Right cardiac atrium (tissue), 5 donors: ENCODE measurements around the gene CAMTA1. TPM values are rescaled to one million over a fixed set of nuclear protein-coding genes. Genes with fewer than 3 reads are reported as not detected.

Experiments
- ATAC-seq, 2 donors: fragments of 200-7000 bp; cut with Tn5 transposase; one replicate each; pipeline versions ENCODE4 v1.8.0 to v1.9.1; 2020; ENCODE audit warnings: moderate library complexity in 2 of 2, mild to moderate bottlenecking in 1 of 2
- DNase-seq, 3 donors: peaks; one replicate each; pipeline ENCODE4 v3.0.0-alpha.2; 2020
- H3K27ac ChIP-seq: one replicate; pipeline ENCODE4 v1.5.1; 2013; ENCODE audit warnings: mild to moderate bottlenecking, low read length, control low read depth, moderate library complexity
- H3K27me3 ChIP-seq: one replicate; pipeline ENCODE4 v1.6.1; 2013; ENCODE audit not compliant: control insufficient read depth, insufficient read depth
- H3K4me1 ChIP-seq: one replicate; pipeline ENCODE4 v1.6.1; 2013; ENCODE audit warnings: low read length; ENCODE audit not compliant: control insufficient read depth, insufficient read depth
- H3K4me3 ChIP-seq: one replicate; pipeline ENCODE4 v1.5.1; 2013; ENCODE audit warnings: low read length, control low read depth
- H3K9me3 ChIP-seq: one replicate; pipeline ENCODE4 v1.6.1; 2013; ENCODE audit warnings: low read length; ENCODE audit not compliant: control insufficient read depth
- WGBS: extraction: QIAGEN DNeasy Blood & Tissue Kit; methylation state at CpG from one replicate; pipeline ENCODE4 v1.1.7; 2013; 5-methylcytosine and 5-hydroxymethylcytosine counted together
- intact Hi-C, 4 donors: fragments of 100-400 bp; cut with DNase I; formaldehyde crosslinking; loops; one replicate each; pipeline versions ENCODE4 v1.11.0 to v1.14.0; 2022 to 2023
- polyA plus RNA-seq: library from polyadenylated mRNA; stranded (reverse); fragments of 200-250 nt; gene quantifications from one replicate; pipeline ENCODE4 v1.2.3, GENCODE V29; 2013
- total RNA-seq, 4 donors: library from RNA; stranded (reverse); fragmentation: NEBNext Ultra II Directional; extraction: Animal tissue kit (Norgen Biotek cat#: 25700); gene quantifications; one replicate each; pipeline ENCODE4 v1.2.1, GENCODE V29; 2021
- donor health status: healthy with polysubstance abuse.
- donor health status: DM: no; HTN: yes; CAD: no.
- donor health status: DM: no; HTN: no; CAD: no.
- donor health status: DM: no; HTN: yes; CAD: no; lungs with severe emphysema.
- donor health status: DM: yes; HTN: yes; CAD: no.

The CAMTA1 gene
- total and polyA plus RNA-seq, 5 donors, result 155 to 334 (median 164) TPM

GRCh38 chr1:7520496-7520895 lies 735.2 kb downstream of the CAMTA1 start:
- no peaks in the 10 kb centered on the region for H3K9me3 ChIP-seq
- 90% methylated on average over 4 of the region's 4 CpGs for WGBS
- DNase-seq (no peak), ATAC-seq (no peak)
- intact Hi-C loops, result no loop called here
- no peak overlapping the region for H3K4me3 ChIP-seq
- H3K27me3 ChIP-seq, result no peaks in the 10 kb centered on the region
- no peak overlapping the region for H3K27ac ChIP-seq
- peaks cover 7% of the 10 kb centered on the region for H3K4me1 ChIP-seq

DNA sequence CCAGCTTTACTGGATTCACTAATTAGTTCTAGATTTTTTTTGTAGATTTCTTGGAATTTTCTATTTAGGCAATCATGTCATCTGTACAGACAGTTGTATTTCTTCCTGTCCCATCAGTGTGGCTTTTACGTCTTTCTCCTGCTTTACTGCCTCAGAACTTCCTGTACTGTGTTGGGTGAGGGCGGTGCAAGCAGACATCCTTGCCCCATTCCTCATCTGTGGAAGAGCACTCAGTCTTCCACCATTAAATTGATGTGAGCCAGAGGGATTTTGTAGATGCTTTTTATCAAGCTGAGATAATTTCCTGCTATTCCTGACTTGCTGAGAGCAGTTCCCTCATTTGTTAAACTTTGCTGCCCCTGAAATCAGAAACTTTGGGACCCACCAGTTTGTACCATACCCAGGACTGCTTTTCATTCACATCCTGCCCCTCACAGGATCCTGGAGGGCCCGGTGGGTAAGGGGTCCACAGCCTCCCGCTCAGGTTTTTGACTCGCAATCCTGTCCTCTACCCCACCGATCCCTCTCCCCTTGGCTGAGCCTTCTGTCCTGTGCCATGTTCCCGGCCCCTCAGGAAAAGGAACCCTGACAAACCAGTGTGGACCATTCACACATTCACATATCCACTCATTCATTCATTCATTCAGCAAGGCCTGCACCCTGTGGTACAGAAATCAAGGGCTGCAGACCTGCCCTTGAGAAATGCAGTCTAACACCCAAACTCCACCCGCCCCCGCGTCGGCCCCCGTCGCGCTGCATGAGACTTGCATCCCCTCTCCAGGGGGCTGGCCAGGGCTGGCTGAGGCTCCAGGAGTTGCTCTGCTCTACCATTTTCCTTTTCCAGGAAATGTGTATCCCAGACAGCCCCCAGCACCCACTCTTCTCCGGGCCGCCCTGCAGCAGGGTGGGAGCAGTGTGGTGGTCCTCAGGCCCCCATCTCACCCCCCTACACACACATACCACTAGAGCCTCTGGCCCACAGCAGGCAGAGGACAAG lies 739.4 kb downstream of the CAMTA1 start:
- H3K27me3 ChIP-seq, result no peaks in the 10 kb centered on the region
- ATAC-seq, result no peak
- H3K4me1 ChIP-seq, result no peaks in the 10 kb centered on the region
- H3K27ac ChIP-seq, result no peak overlapping the region
- H3K9me3 ChIP-seq, result no peaks in the 10 kb centered on the region
- DNase-seq, result peak in 1 of 3 donors; percentile 10
- H3K4me3 ChIP-seq, result no peak overlapping the region
- WGBS, result 82% methylated on average over 16 of the region's 16 CpGs
- intact Hi-C loops, result no loop called here

GRCh38 chr1:7525338-7526063 lies 740.2 kb downstream of the CAMTA1 start:
- Histone ChIP-seq H3K9me3 (no peaks in the 10 kb centered on the region), H3K4me1 (no peaks in the 10 kb centered on the region), H3K27ac (no peak overlapping the region), H3K4me3 (no peak overlapping the region), H3K27me3 (no peaks in the 10 kb centered on the region)
- WGBS, result 85% methylated on average over 12 of the region's 12 CpGs
- intact Hi-C loops, result no loop called here
- DNase-seq (peak in 1 of 3 donors; percentile 12), ATAC-seq (no peak)

- WGBS, result 90% methylated on average over 10 of the region's 10 CpGs
- ATAC-seq (no peak), DNase-seq (peak in 1 of 3 donors; percentile 13)
- H3K27ac ChIP-seq, result no peak overlapping the region
- intact Hi-C loops, result no loop called here
- H3K4me1 ChIP-seq, result no peaks in the 10 kb centered on the region
- no peak overlapping the region for H3K4me3 ChIP-seq
- no peaks in the 10 kb centered on the region for H3K27me3 ChIP-seq
- H3K9me3 ChIP-seq, result no peaks in the 10 kb centered on the region
Observed at GRCh38 chr1:7526196-7526866, 741.1 kb downstream of the CAMTA1 start.

- DNase-seq, result peak in 1 of 3 donors; percentile 16
- intact Hi-C loops, result no loop called here
- WGBS, result 87% methylated on average over 12 of the region's 12 CpGs
Observed at GRCh38 chr1:7526867-7527732, 741.8 kb downstream of the CAMTA1 start.

GRCh38 chr1:7527733-7528045 lies 742.4 kb downstream of the CAMTA1 start:
- Histone ChIP-seq H3K27me3 (no peaks in the 10 kb centered on the region), H3K9me3 (no peaks in the 10 kb centered on the region), H3K4me1 (no peaks in the 10 kb centered on the region), H3K4me3 (no peak overlapping the region), H3K27ac (no peak overlapping the region)
- 94% methylated on average over 7 of the region's 7 CpGs for WGBS
- intact Hi-C loops, result no loop called here
- no peak for DNase-seq
- ATAC-seq, result no peak

More at GRCh38 chr1:7526867-7527732, 741.8 kb downstream of the CAMTA1 start:
- H3K4me3 ChIP-seq, result no peak overlapping the region
- no peaks in the 10 kb centered on the region for H3K27me3 ChIP-seq
- no peak for ATAC-seq
- no peaks in the 10 kb centered on the region for H3K4me1 ChIP-seq
- no peaks in the 10 kb centered on the region for H3K9me3 ChIP-seq
- no peak overlapping the region for H3K27ac ChIP-seq

- intact Hi-C loops, result no loop called here
- no peak overlapping the region for H3K4me3 ChIP-seq
- no peaks in the 10 kb centered on the region for H3K9me3 ChIP-seq
- H3K27me3 ChIP-seq, result no peaks in the 10 kb centered on the region
- DNase-seq (no peak), ATAC-seq (no peak)
- WGBS, result 83% methylated on average over 6 of the region's 6 CpGs
- H3K4me1 ChIP-seq, result no peaks in the 10 kb centered on the region
- no peak overlapping the region for H3K27ac ChIP-seq
Observed at GRCh38 chr1:7528386-7529198, 743.3 kb downstream of the CAMTA1 start.

DNA sequence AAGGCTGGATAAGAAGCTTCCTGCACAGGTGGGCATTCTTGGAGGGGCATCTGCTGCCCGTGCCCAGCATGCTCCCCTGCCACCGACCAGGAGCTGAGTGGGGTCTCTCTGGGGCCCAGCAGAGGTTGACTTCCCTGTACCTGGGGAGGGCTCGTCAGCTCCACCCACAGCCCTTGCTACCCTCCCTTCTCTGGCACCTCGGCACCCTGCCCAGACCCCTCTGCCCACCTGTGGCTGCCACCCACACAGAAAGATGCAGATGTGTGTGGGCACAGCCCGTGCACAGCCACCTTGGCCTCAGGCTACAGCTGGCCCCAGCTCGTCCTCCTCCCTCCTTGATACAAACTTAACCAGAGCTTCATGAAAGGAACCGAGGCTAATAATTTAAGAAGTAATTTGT lies 744.7 kb downstream of the CAMTA1 start:
- no peaks in the 10 kb centered on the region for H3K9me3 ChIP-seq
- 75% methylated on average over 7 of the region's 7 CpGs for WGBS
- no peak overlapping the region for H3K27ac ChIP-seq
- no peaks in the 10 kb centered on the region for H3K27me3 ChIP-seq
- H3K4me3 ChIP-seq, result no peak overlapping the region
- intact Hi-C loops, result no loop called here
- ATAC-seq (no peak), DNase-seq (no peak)
- H3K4me1 ChIP-seq, result no peaks in the 10 kb centered on the region

DNA sequence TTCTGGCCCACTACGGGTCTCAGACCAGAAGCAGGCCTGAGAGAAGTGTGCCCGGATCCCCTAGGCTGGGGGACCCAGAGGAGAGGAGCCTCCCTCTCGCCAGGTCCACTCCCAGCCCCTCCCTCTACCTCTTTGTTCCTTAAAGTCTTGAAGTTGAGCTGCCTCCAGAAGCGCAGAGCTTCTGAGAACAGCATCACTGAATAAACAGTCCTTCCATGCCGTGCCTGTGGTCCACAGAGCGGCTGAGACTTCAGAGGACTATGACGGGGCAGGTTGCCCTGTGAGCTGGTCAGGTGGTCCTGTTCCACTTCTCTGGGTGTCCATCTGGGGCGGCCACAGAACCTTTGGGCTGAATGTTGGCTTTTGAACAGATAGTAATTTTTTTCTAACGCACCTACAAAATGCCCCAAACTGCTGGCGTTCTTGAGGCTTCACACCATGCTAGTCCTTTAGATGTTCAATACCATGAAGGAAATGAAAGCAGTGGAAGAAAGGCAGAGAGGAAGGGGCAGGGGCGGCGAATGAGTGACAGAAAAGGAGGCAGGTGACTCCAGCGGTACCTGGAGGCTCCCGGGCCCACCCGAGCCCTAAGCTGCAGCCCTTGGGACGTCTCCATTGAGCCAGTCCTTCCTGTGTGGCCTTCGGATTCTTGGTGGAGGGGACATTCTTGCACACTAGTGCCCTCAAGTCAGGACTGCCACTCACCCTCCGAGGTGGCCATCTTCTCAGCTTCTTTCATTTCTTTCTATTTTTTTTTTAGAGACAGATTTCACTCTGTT lies 746.5 kb downstream of the CAMTA1 start:
- DNase-seq (peak in 1 of 3 donors; percentile 31), ATAC-seq (no peak)
- no peaks in the 10 kb centered on the region for H3K9me3 ChIP-seq
- no peak overlapping the region for H3K27ac ChIP-seq
- WGBS, result 95% methylated on average over 18 of the region's 18 CpGs
- intact Hi-C loops, result no loop called here
- no peaks in the 10 kb centered on the region for H3K27me3 ChIP-seq
- H3K4me1 ChIP-seq, result no peaks in the 10 kb centered on the region
- no peak overlapping the region for H3K4me3 ChIP-seq
